Transverse colon (tissue), 4 donors: ENCODE results near the gene FAM120A. TPM values are rescaled to one million over a fixed set of nuclear protein-coding genes. Genes with fewer than 3 reads are reported as not detected.
"Not testable (repeated sequence)": the region's sequence is repeated elsewhere in the genome, so short reads cannot be mapped to it uniquely, and the experiment has no call there.

Source experiments
- DNase-seq: peaks from one replicate; pipeline ENCODE4 v3.0.0-alpha.2; 2019
- H3K27ac ChIP-seq, 4 donors: fragments of 200-600 bp; sonication (generic); 2 replicates each; pipeline ENCODE4 v1.5.1; 2016 to 2018; ENCODE audit warnings: inconsistent platforms in 4 of 4
- H3K27me3 ChIP-seq: fragments of 200-600 bp; sonication (generic); 2 replicates; pipeline ENCODE4 v1.5.1; 2017; ENCODE audit warnings: inconsistent platforms
- H3K36me3 ChIP-seq, 4 donors: fragments of 200-600 bp; sonication (generic); 2 replicates each; pipeline ENCODE4 v1.5.1; 2017 to 2019; ENCODE audit warnings: inconsistent platforms in 4 of 4
- H3K4me1 ChIP-seq, 4 donors: fragments of 200-600 bp; sonication (generic); 2 replicates each; pipeline ENCODE4 v1.5.1; 2017 to 2020; ENCODE audit warnings: inconsistent platforms in 4 of 4
- H3K4me3 ChIP-seq, 4 donors: fragments of 200-600 bp; sonication (generic); 1 replicate in 1 of 4; 2 replicates in 3 of 4; pipeline versions ENCODE4 v1.5.1 to v1.6.1; 2017 to 2019; ENCODE audit warnings: inconsistent platforms in 4 of 4
- H3K9me3 ChIP-seq, 2 donors: fragments of 200-600 bp; sonication (generic); 2 replicates each; pipeline ENCODE4 v1.5.1; 2017 to 2019; ENCODE audit warnings: inconsistent platforms in 2 of 2
- CTCF ChIP-seq, 5 experiments: fragments of 200-600 bp in 3 of 5; fragments of 450-650 bp in 2 of 5; sonication (generic) in 3 of 5; IDR thresholded peaks; 1 replicate in 2 of 5; 2 replicates in 3 of 5; pipeline ENCODE4 v1.5.1; 2016 to 2017; ENCODE audit warnings: antibody characterized with exemption in 5 of 5, inconsistent platforms in 3 of 5, mild to moderate bottlenecking in 2 of 5, moderate library complexity in 1 of 5
- EP300 ChIP-seq: sonication (generic); formaldehyde crosslinking; IDR thresholded peaks from one replicate; pipeline ENCODE4 v1.6.1; 2017; ENCODE audit warnings: antibody characterized with exemption, low read depth
- POLR2A ChIP-seq: fragments of 450-650 bp; IDR thresholded peaks from one replicate; pipeline ENCODE4 v1.6.1; 2016; ENCODE audit warnings: antibody characterized with exemption, mild to moderate bottlenecking, moderate library complexity
- POLR2AphosphoS5 ChIP-seq, 3 donors: sonication (generic); formaldehyde crosslinking; IDR thresholded peaks; one replicate each; pipeline ENCODE4 v1.6.1; 2016; ENCODE audit warnings: antibody characterized with exemption in 3 of 3
- WGBS, 2 donors: methylation state at CpG; one replicate each; pipeline ENCODE4 v1.1.5; 2018; ENCODE audit warnings: low coverage in 1 of 2; 5-methylcytosine and 5-hydroxymethylcytosine counted together
- in situ Hi-C, 4 donors: fragments of 200-750 bp; cut with MboI; loops; one replicate each; pipeline versions ENCODE4 v1.15.0 to v1.15.1; 2017; ENCODE audit warnings: low sequenced_read_pairs in 3 of 4, low pct_ligation_motif_present in 1 of 4, low pct_unique_long_range_greater_than_20kb in 1 of 4
- intact Hi-C: fragments of 100-400 bp; cut with DNase I; formaldehyde crosslinking; loops from one replicate; pipeline ENCODE4 v1.15.1; 2023; ENCODE audit warnings: low total_unique reads
- total RNA-seq, 4 donors: library from RNA; depleted of rRNA; stranded (reverse); fragments of >200 nt; gene quantifications; one replicate each; pipeline ENCODE4 v1.1.0, GENCODE V29; 2016

FAM120A gene
- total RNA-seq, 4 donors from 2014 or later: 122 to 244 (median 180) TPM

- in situ Hi-C loops: no loop called here
- 72% methylated on average over 2 of the region's 2 CpGs; no CpG with 5 or more reads in 1 of the 2 donors for WGBS, 2 donors
- no peak for TF ChIP-seq POLR2A
- no peak for TF ChIP-seq POLR2AphosphoS5 (IDR thresholded peaks at IDR 0.05)
- TF ChIP-seq CTCF (IDR thresholded peaks at IDR 0.05): no peak
- no peak for TF ChIP-seq EP300
- Histone ChIP-seq H3K9me3 (no peaks in the 10 kb centered on the region), H3K36me3 (no peaks in the 10 kb centered on the region), H3K4me3 (no peak overlapping the region), H3K27me3 (no peaks in the 10 kb centered on the region), H3K4me1 (peaks cover 12 to 38% (median 26%) of the 10 kb centered on the region in 4 donors), H3K27ac (no peak overlapping the region)
- DNase-seq: no peak
- intact Hi-C loops: no loop called here
These were observed 56.3 kb downstream of the FAM120A start for GRCh38 chr9:93507768-93508167.

GRCh38 chr9:93508207-93508606, 56.7 kb downstream of the FAM120A start:
- Histone ChIP-seq H3K27me3 (no peaks in the 10 kb centered on the region), H3K4me1 (peaks cover 12 to 38% (median 26%) of the 10 kb centered on the region in 4 donors), H3K4me3 (no peak overlapping the region), H3K36me3 (no peaks in the 10 kb centered on the region), H3K9me3 (no peaks in the 10 kb centered on the region), H3K27ac (no peak overlapping the region)
- intact Hi-C loops (no loop called here), in situ Hi-C loops (no loop called here)
- TF ChIP-seq POLR2AphosphoS5 (IDR thresholded peaks at IDR 0.05) (no peak), POLR2A (no peak), CTCF (IDR thresholded peaks at IDR 0.05) (no peak), EP300 (no peak)
- DNase-seq: no peak
- WGBS, 2 donors: 83% methylated on average over 2 of the region's 2 CpGs; no CpG with 5 or more reads in 1 of the 2 donors

- Histone ChIP-seq H3K4me3 (no peak overlapping the region), H3K9me3 (no peaks in the 10 kb centered on the region), H3K36me3 (no peaks in the 10 kb centered on the region), H3K4me1 (peaks cover 10 to 35% (median 24%) of the 10 kb centered on the region in 4 donors), H3K27me3 (no peaks in the 10 kb centered on the region), H3K27ac (no peak overlapping the region)
- TF ChIP-seq EP300 (no peak), POLR2AphosphoS5 (IDR thresholded peaks at IDR 0.05) (no peak), CTCF (IDR thresholded peaks at IDR 0.05) (no peak), POLR2A (no peak)
- intact Hi-C loops (no loop called here), in situ Hi-C loops (no loop called here)
- DNase-seq: no peak
- 94% methylated on average over 2 of the region's 2 CpGs; no CpG with 5 or more reads in 1 of the 2 donors for WGBS, 2 donors
These were observed 57.6 kb downstream of the FAM120A start for GRCh38 chr9:93509084-93509483.

GRCh38 chr9:93510041-93510440, 58.6 kb downstream of the FAM120A start:
- Histone ChIP-seq H3K27me3 (no peaks in the 10 kb centered on the region), H3K36me3 (no peaks in the 10 kb centered on the region), H3K4me1 (peaks cover 6 to 28% (median 20%) of the 10 kb centered on the region in 4 donors), H3K4me3 (no peak overlapping the region), H3K9me3 (no peaks in the 10 kb centered on the region), H3K27ac (no peak overlapping the region)
- no peak for DNase-seq
- in situ Hi-C loops: no loop called here
- intact Hi-C loops: no loop called here
- 74 to 91% methylated on average over 3 to 7 of the region's 7 CpGs for WGBS, 2 donors
- TF ChIP-seq EP300 (no peak), POLR2A (no peak), POLR2AphosphoS5 (IDR thresholded peaks at IDR 0.05) (no peak), CTCF (IDR thresholded peaks at IDR 0.05) (no peak)

GRCh38 chr9:93511228-93511627, 59.7 kb downstream of the FAM120A start:
- H3K27ac ChIP-seq: peak overlapping the region; percentile 23 to 58 (median 56)
- H3K27me3 ChIP-seq, intact Hi-C loops, H3K36me3 ChIP-seq, H3K4me3 ChIP-seq, in situ Hi-C loops, H3K9me3 ChIP-seq: not testable (repeated sequence)
- DNase-seq: peak; percentile 31
- peaks cover 0 to 16% (median 12%) of the 10 kb centered on the region in 4 donors for H3K4me1 ChIP-seq
- 77% methylated on average over 8 of the region's 8 CpGs; no CpG with 5 or more reads in 1 of the 2 donors for WGBS, 2 donors

- H3K4me3 ChIP-seq, DNase-seq, intact Hi-C loops, H3K27me3 ChIP-seq, H3K9me3 ChIP-seq, in situ Hi-C loops, H3K36me3 ChIP-seq: not testable (repeated sequence)
- Histone ChIP-seq H3K27ac (peak overlapping the region in 2 of 4 donors; percentile 57 to 58), H3K4me1 (peaks cover 0 to 15% (median 11%) of the 10 kb centered on the region in 4 donors)
- 78 to 81% methylated on average over 8 to 10 of the region's 10 CpGs for WGBS, 2 donors
These were observed 60.8 kb downstream of the FAM120A start for GRCh38 chr9:93512170-93512812.
